ENCODE results near the gene TLL1. TPM values are rescaled to one million over a fixed set of nuclear protein-coding genes. Genes with fewer than 3 reads are reported as not detected.

The TLL1 gene
- total and polyA plus RNA-seq, 8 donors: 1.4 to 7.7 (median 3.9) TPM

- ATAC-seq (no peak), DNase-seq (no peak)
- Histone ChIP-seq H3K4me1 (no peaks in the 10 kb centered on the region), H3K27ac (no peak overlapping the region), H3K9me3 (peaks cover 0 to 4% of the 10 kb centered on the region in 2 donors), H3K36me3 (no peaks in the 10 kb centered on the region), H3K27me3 (no peaks in the 10 kb centered on the region), H3K4me3 (no peak overlapping the region)
- intact Hi-C loops (cut with DNase I): no loop called here
- no peak for TF ChIP-seq CTCF (IDR thresholded peaks at IDR 0.05)
These were observed 205.3 kb downstream of the TLL1 start for GRCh38 chr4:166078383-166078782.

- no peak for ATAC-seq
These were observed 205.9 kb downstream of the TLL1 start for GRCh38 chr4:166078955-166079354.

GRCh38 chr4:166087569-166087968 is 214.5 kb downstream of the TLL1 start:
- ATAC-seq (no peak), DNase-seq (peak in 1 of 4 donors; percentile 16)
- no peak for TF ChIP-seq CTCF (IDR thresholded peaks at IDR 0.05)
- no peak overlapping the region for H3K27ac ChIP-seq
- no peaks in the 10 kb centered on the region for H3K9me3 ChIP-seq
- no peaks in the 10 kb centered on the region for H3K4me1 ChIP-seq
- no peak overlapping the region for H3K4me3 ChIP-seq
- intact Hi-C loops (cut with DNase I): no loop called here
- H3K36me3 ChIP-seq: no peaks in the 10 kb centered on the region
- no peaks in the 10 kb centered on the region for H3K27me3 ChIP-seq

More at GRCh38 chr4:166078955-166079354, 205.9 kb downstream of the TLL1 start:
- peaks cover 0 to 4% of the 10 kb centered on the region in 2 donors for H3K9me3 ChIP-seq
- no peaks in the 10 kb centered on the region for H3K4me1 ChIP-seq
- DNase-seq: no peak
- H3K4me3 ChIP-seq: no peak overlapping the region
- TF ChIP-seq CTCF (IDR thresholded peaks at IDR 0.05): no peak
- H3K27ac ChIP-seq: no peak overlapping the region
- no peaks in the 10 kb centered on the region for H3K36me3 ChIP-seq
- intact Hi-C loops (cut with DNase I): no loop called here
- no peaks in the 10 kb centered on the region for H3K27me3 ChIP-seq

GRCh38 chr4:166088576-166088975 is 215.5 kb downstream of the TLL1 start:
- H3K4me3 ChIP-seq: no peak overlapping the region
- H3K27ac ChIP-seq: no peak overlapping the region
- no peaks in the 10 kb centered on the region for H3K4me1 ChIP-seq
- DNase-seq (peak in 1 of 4 donors; percentile 3), ATAC-seq (no peak)
- H3K36me3 ChIP-seq: no peaks in the 10 kb centered on the region
- H3K27me3 ChIP-seq: no peaks in the 10 kb centered on the region
- intact Hi-C loops (cut with DNase I): no loop called here
- no peak for TF ChIP-seq CTCF (IDR thresholded peaks at IDR 0.05)
- no peaks in the 10 kb centered on the region for H3K9me3 ChIP-seq

DNA sequence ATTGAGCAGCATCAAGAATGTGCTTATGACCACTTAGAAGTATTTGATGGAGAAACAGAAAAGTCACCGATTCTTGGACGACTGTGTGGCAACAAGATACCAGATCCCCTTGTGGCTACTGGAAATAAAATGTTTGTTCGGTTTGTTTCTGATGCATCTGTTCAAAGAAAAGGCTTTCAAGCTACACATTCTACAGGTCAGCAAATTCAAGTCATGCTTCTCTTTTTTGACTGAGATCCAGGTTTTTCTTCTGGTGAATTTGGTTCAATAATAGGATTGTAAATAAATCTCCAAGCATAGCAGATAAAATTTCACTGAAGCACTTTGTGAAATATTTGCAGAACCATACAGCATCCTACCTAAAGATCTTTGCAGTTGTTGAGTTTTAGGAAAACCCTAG is 218.1 kb downstream of the TLL1 start:
- DNase-seq (no peak), ATAC-seq (no peak)
- TF ChIP-seq CTCF (IDR thresholded peaks at IDR 0.05): no peak
- Histone ChIP-seq H3K27me3 (no peaks in the 10 kb centered on the region), H3K9me3 (no peaks in the 10 kb centered on the region), H3K27ac (no peak overlapping the region), H3K4me3 (no peak overlapping the region), H3K4me1 (no peaks in the 10 kb centered on the region), H3K36me3 (no peaks in the 10 kb centered on the region)
- intact Hi-C loops (cut with DNase I): loop anchor here (5.0 to 10.0 kb wide), 3 partner anchors 234 to 556 kb away; no protein-coding TSS in a partner anchor

All from left lung (tissue), 10 donors.